Lower leg skin (tissue), 4 donors: Measurements from ENCODE around the gene TAF1B. TPM values are rescaled to one million over a fixed set of nuclear protein-coding genes. Genes with fewer than 3 reads are reported as not detected.

ENCODE experiments used
- DNase-seq, 2 donors: peaks; one replicate each; pipeline ENCODE4 v3.0.0-alpha.2; 2019; ENCODE audit warnings: low spot score in 2 of 2
- H3K4me3 ChIP-seq: fragments of 200-600 bp; sonication (generic); 2 replicates; pipeline ENCODE4 v1.5.1; 2017; ENCODE audit warnings: mild to moderate bottlenecking, low read depth; ENCODE audit not compliant: poor library complexity, severe bottlenecking
- POLR2A ChIP-seq, 2 donors: fragments of 450-650 bp; IDR thresholded peaks; one replicate each; pipeline ENCODE4 v1.6.1; 2016 to 2017; ENCODE audit warnings: antibody characterized with exemption in 2 of 2, mild to moderate bottlenecking in 1 of 2, moderate library complexity in 1 of 2
- WGBS, 2 donors: methylation state at CpG; one replicate each; pipeline ENCODE4 v1.1.5; 2018; 5-methylcytosine and 5-hydroxymethylcytosine counted together
- intact Hi-C: fragments of 100-400 bp; cut with DNase I; formaldehyde crosslinking; loops from one replicate; pipeline ENCODE4 v1.15.0; 2023; ENCODE audit warnings: low total_unique reads
- total RNA-seq, 4 donors: library from RNA; depleted of rRNA; stranded (reverse); fragments of >200 nt; gene quantifications; one replicate each; pipeline ENCODE4 v1.1.0, GENCODE V29; 2016
- TF ChIP-seq, protein P1 (sequence below), 3 donors: fragments of 450-650 bp; IDR thresholded peaks; one replicate each; pipeline ENCODE4 v1.5.1; 2016; ENCODE audit warnings: antibody characterized with exemption in 3 of 3, mild to moderate bottlenecking in 3 of 3, moderate library complexity in 2 of 3

The TAF1B gene
- total RNA-seq, 4 donors from 2014 or later, result 11.2 to 26.9 (median 20.1) TPM

DNA sequence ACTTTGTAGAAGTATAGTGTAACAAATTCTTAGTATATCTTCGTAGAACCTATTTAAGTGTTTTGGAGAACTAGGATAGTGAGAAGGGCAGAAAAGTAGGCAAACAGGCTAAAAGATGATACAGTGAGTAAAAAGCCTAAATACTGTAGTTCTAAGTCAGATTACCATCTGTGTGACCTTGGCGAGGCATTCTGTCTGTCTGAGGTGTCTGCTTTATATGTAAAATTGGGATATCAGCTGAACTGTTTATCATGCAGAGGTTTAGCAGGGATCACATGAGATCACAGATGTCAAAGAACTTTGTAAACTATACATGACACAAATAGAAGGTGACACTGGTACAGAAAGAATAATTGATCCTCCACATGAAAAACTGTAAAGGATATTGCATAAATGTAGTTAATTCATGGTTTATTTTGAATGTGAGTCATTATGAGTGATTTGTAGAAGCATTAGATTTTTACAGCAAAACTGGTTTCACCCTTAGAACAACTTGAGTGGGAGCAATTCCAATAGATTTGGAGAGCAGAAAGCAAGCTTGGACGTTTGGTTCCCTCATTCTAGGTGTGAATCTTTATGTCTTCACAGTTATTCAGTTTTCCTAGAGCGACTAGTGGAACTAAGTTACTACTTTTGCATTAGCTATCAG lies 41.9 kb downstream of the TAF1B start:
- intact Hi-C loops, result no loop called here
- H3K4me3 ChIP-seq, result no peak overlapping the region
- DNase-seq, result no peak
- WGBS, 2 donors, result 57 to 73% methylated on average over 4 of the region's 4 CpGs
- TF ChIP-seq, protein P1, sequence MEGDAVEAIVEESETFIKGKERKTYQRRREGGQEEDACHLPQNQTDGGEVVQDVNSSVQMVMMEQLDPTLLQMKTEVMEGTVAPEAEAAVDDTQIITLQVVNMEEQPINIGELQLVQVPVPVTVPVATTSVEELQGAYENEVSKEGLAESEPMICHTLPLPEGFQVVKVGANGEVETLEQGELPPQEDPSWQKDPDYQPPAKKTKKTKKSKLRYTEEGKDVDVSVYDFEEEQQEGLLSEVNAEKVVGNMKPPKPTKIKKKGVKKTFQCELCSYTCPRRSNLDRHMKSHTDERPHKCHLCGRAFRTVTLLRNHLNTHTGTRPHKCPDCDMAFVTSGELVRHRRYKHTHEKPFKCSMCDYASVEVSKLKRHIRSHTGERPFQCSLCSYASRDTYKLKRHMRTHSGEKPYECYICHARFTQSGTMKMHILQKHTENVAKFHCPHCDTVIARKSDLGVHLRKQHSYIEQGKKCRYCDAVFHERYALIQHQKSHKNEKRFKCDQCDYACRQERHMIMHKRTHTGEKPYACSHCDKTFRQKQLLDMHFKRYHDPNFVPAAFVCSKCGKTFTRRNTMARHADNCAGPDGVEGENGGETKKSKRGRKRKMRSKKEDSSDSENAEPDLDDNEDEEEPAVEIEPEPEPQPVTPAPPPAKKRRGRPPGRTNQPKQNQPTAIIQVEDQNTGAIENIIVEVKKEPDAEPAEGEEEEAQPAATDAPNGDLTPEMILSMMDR (IDR thresholded peaks at IDR 0.05), result no peak
- no peak for TF ChIP-seq POLR2A (IDR thresholded peaks at IDR 0.05)

DNA sequence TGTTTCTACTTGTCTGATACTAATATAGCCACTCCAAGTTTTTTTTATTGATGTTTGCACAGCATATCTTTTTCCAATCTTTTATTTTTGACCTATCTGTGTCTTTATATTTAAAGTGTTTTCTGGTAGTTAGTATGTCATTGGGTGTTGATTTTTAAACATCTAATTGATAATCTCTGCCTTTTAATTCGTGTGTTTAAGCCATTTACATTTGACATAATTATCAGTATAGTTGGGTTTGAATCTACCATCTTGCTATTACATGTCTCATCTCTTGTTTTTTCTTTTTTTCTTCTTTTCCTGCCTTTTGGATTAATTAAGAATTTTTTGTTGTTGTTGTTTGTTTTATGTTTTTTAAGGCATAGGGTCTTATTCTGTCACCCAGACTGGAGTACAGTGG lies 44.2 kb downstream of the TAF1B start:
- DNase-seq, result no peak
- intact Hi-C loops, result no loop called here
- WGBS, 2 donors, result 96 to 98% methylated on average over 1 of the region's 1 CpG

DNA sequence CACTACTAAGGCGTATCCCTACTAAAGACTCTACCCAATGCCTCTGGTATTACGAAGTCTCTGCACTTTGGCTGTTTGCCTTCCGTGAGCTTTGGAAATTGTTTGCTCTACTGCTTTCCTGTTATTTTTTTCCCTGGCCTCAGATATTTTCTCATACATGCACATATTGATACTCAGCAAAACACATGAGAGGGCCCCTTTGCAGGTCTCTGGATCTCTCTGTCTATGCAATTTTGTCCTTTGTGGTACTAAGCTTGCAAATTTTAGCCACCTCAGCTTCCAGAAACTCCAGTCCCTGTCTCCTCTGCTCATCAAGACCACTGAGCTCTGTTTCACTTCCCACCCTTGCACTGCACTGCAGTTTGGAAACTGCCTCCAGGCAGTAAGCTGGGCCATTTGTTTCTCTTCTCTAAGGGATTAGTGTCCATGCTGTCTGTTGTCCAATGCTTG lies 46.6 kb downstream of the TAF1B start:
- WGBS, 2 donors, result 46 to 51% methylated on average over 3 of the region's 3 CpGs
- DNase-seq, result no peak
- intact Hi-C loops, result no loop called here
- no peak overlapping the region for H3K4me3 ChIP-seq
- TF ChIP-seq, protein P1 (IDR thresholded peaks at IDR 0.05), result no peak
- no peak for TF ChIP-seq POLR2A (IDR thresholded peaks at IDR 0.05)

More for the DNA sequence above, 44.2 kb downstream of the TAF1B start:
- no peak overlapping the region for H3K4me3 ChIP-seq
- TF ChIP-seq, protein P1 (IDR thresholded peaks at IDR 0.05), result no peak
- no peak for TF ChIP-seq POLR2A (IDR thresholded peaks at IDR 0.05)

DNA sequence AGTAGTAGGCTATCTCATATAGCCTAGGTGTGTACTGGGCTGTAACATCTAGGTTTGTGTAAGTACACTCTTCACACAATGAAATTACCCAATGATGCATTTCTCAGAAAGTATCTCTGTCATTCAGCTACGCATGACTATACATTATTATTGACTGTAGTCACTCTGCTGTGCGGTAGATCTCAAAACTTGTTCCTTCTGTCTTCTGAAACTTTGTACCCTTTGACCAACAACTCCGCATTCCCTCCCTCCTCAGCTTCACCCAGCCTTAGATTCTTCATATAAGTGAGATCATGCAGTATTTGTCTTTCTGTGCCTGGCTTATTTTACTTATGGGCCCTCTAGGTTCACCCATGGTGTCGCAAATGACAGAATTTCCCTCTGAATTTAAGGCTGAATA lies 49.0 kb downstream of the TAF1B start:
- WGBS, 2 donors, result 92 to 95% methylated on average over 4 of the region's 4 CpGs
- TF ChIP-seq, protein P1 (IDR thresholded peaks at IDR 0.05), result no peak
- H3K4me3 ChIP-seq, result no peak overlapping the region

DNA sequence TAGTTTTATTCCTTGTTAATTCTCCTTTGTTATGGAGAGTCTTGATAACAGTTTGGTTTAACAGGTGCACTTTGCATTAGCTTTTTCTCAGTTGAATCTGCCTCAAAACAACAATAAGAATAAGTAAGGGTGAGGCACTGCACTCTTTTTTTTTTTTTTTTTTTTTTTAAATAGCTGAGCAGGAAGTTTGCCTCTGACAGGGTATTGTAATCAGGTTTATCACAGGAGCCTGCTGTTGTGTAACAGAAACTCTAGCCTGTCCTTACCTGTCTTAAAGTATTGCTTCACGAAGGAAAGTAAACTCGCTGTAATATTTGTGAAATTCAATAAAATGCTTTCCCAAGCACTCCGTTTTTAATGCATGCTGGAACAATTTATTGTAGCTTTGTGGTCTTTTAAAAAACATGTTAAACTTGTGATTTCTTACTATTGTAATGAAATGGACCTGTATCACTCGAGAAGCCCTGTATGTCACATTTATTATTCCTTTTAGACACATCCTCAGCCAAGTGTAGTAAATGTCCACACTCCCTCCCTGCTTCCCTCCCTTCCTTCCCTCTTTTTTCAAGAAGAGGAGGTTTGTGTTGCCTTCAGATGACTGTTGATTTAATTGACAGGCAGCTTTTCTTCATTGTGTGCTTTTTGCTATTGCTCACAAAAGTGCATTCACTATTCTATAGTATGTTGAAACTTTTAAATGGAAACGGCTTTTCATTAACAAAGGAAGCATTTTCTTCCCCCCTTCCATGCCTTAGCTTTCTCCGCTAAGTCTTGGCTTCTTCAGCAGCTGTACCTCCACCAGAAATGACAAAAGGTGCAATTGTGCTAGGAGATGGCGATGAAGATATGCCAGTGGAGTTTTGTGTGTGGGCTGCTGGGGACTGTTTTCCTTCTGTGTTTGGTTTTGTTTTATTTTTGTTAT lies 52.7 kb downstream of the TAF1B start:
- no peak overlapping the region for H3K4me3 ChIP-seq
- intact Hi-C loops, result no loop called here
- TF ChIP-seq, protein P1 (IDR thresholded peaks at IDR 0.05), result no peak
- TF ChIP-seq POLR2A (IDR thresholded peaks at IDR 0.05), result no peak
- DNase-seq, result no peak
- 39 to 59% methylated on average over 7 of the region's 7 CpGs for WGBS, 2 donors

More for the DNA sequence above, 49.0 kb downstream of the TAF1B start:
- no peak for DNase-seq
- intact Hi-C loops, result no loop called here
